HepG2 (cell line): ENCODE measurements around the gene CCDC136. TPM values are rescaled to one million over a fixed set of nuclear protein-coding genes. Genes with fewer than 3 reads are reported as not detected.
A peak's percentile ranks its signal among the peaks of the same experiment; 100 is the strongest.

Experiments
- HNF4G ChIP-seq, 2 experiments: sonication (generic) in 1 of 2; formaldehyde crosslinking in 1 of 2; IDR thresholded peaks; 2 replicates each; pipeline versions ENCODE4 v1.4.0 to v1.6.1; 2011 to 2020; ENCODE audit warnings: borderline replicate concordance in 2 of 2, low read depth in 2 of 2, mild to moderate bottlenecking in 2 of 2, low read length in 1 of 2, missing genetic modification reagents in 1 of 2, moderate library complexity in 1 of 2
- JUND ChIP-seq: sonication (generic); formaldehyde crosslinking; IDR thresholded peaks from 2 replicates; pipeline ENCODE4 v1.8.0; 2022; ENCODE audit warnings: mild to moderate bottlenecking, missing genetic modification reagents
- KDM6A ChIP-seq: IDR thresholded peaks from 2 replicates; pipeline ENCODE4 v1.6.1; 2016; ENCODE audit warnings: low read depth
- KLF6 ChIP-seq: IDR thresholded peaks from 2 replicates; pipeline ENCODE4 v1.8.0; 2016; ENCODE audit warnings: missing biosample characterization, missing genetic modification reagents
- MAFK ChIP-seq, 2 experiments: IDR thresholded peaks in 1 of 2; conservative IDR thresholded peaks in 1 of 2; 2 replicates each; pipeline ENCODE4 v1.6.1; 2011; ENCODE audit warnings: improper control_type of control experiment in 2 of 2, low read length in 2 of 2
- NCOA2 ChIP-seq: sonication (generic); formaldehyde crosslinking; IDR thresholded peaks from 2 replicates; pipeline ENCODE4 v1.8.0; 2022; ENCODE audit warnings: inconsistent platforms
- NCOA5 ChIP-seq: sonication (generic); formaldehyde crosslinking; IDR thresholded peaks from 2 replicates; pipeline ENCODE4 v1.4.0; 2020; ENCODE audit warnings: missing genetic modification reagents
- PHF20 ChIP-seq: sonication (generic); formaldehyde crosslinking; IDR thresholded peaks from 2 replicates; pipeline ENCODE4 v1.5.0; 2020; ENCODE audit warnings: mild to moderate bottlenecking, missing genetic modification reagents
- RFXANK ChIP-seq: IDR thresholded peaks from 2 replicates; pipeline ENCODE4 v1.6.1; 2016
- SCMH1 ChIP-seq: sonication (generic); formaldehyde crosslinking; IDR thresholded peaks from 2 replicates; pipeline ENCODE4 v1.9.0; 2021; ENCODE audit warnings: missing genetic modification reagents, mild to moderate bottlenecking, borderline replicate concordance
- SETDB1 ChIP-seq: sonication (generic); formaldehyde crosslinking; IDR thresholded peaks from 2 replicates; pipeline ENCODE4 v1.5.1; 2020; ENCODE audit warnings: missing genetic modification reagents, mild to moderate bottlenecking, borderline replicate concordance
- SKI ChIP-seq: fragments of 450-650 bp; IDR thresholded peaks from one replicate; pipeline ENCODE4 v1.6.1; 2018; ENCODE audit warnings: mild to moderate bottlenecking; ENCODE audit not compliant: partially characterized antibody
- SMARCE1 ChIP-seq: fragments of 450-650 bp; IDR thresholded peaks from 2 replicates; pipeline ENCODE4 v1.6.1; 2017; ENCODE audit warnings: borderline replicate concordance
- SNAPC2 ChIP-seq: sonication (generic); formaldehyde crosslinking; IDR thresholded peaks from 2 replicates; pipeline ENCODE4 v1.8.1; 2022; ENCODE audit warnings: mild to moderate bottlenecking, missing genetic modification reagents
- ZEB1 ChIP-seq: IDR thresholded peaks from 2 replicates; pipeline ENCODE4 v1.6.1; 2012; ENCODE audit warnings: mild to moderate bottlenecking, low read depth, inconsistent platforms; ENCODE audit not compliant: insufficient replicate concordance
- ZFP91 ChIP-seq: sonication (generic); formaldehyde crosslinking; IDR thresholded peaks from 2 replicates; pipeline ENCODE4 v1.9.0; 2022; ENCODE audit warnings: missing genetic modification reagents, mild to moderate bottlenecking, borderline replicate concordance
- ZFX ChIP-seq: sonication (generic); formaldehyde crosslinking; IDR thresholded peaks from 2 replicates; pipeline ENCODE4 v1.4.0; 2020; ENCODE audit warnings: mild to moderate bottlenecking, low read depth, missing genetic modification reagents, moderate library complexity
- ZNF225 ChIP-seq: sonication (generic); formaldehyde crosslinking; IDR thresholded peaks from 2 replicates; pipeline ENCODE4 v1.4.0; 2020; ENCODE audit warnings: mild to moderate bottlenecking, missing genetic modification reagents
- ZNF33B ChIP-seq: sonication (generic); formaldehyde crosslinking; IDR thresholded peaks from 2 replicates; pipeline ENCODE4 v1.5.1; 2020; ENCODE audit warnings: mild to moderate bottlenecking, missing genetic modification reagents
- ZNF546 ChIP-seq: sonication (generic); formaldehyde crosslinking; conservative IDR thresholded peaks from 2 replicates; pipeline ENCODE4 v1.8.1; 2023; ENCODE audit warnings: mild to moderate bottlenecking, missing genetic modification reagents
- ZNF607 ChIP-seq: sonication (generic); formaldehyde crosslinking; IDR thresholded peaks from 2 replicates; pipeline ENCODE4 v1.5.1; 2020; ENCODE audit warnings: missing genetic modification reagents, mild to moderate bottlenecking, borderline replicate concordance
- ZNF660 ChIP-seq: sonication (generic); formaldehyde crosslinking; IDR thresholded peaks from 2 replicates; pipeline ENCODE4 v1.5.1; 2020; ENCODE audit warnings: mild to moderate bottlenecking, low read depth, missing genetic modification reagents, borderline replicate concordance
- ZNF747 ChIP-seq: sonication (generic); formaldehyde crosslinking; IDR thresholded peaks from 2 replicates; pipeline ENCODE4 v1.8.1; 2023; ENCODE audit warnings: missing genetic modification reagents, mild to moderate bottlenecking, borderline replicate concordance
- polyA plus RNA-seq, 8 experiments: library from polyadenylated mRNA; depleted of rRNA in 3 of 8; stranded (reverse) in 7 of 8; unstranded in 1 of 8; fragments of >200 nt; fragmentation: Illumina TruSeq in 4 of 8; extraction: Trizol in 4 of 8; gene quantifications; 2 replicates each; pipeline versions ENCODE4 v1.2.1 to v1.2.3, GENCODE V29; 2011 to 2016; ENCODE audit warnings: low read depth in 4 of 8, missing spikeins in 1 of 8, mixed read lengths in 1 of 8; ENCODE audit not compliant: insufficient read depth in 1 of 8
- total RNA-seq, 5 experiments: library from RNA; depleted of rRNA; stranded (reverse); fragments of >200 nt; fragmentation: Illumina TruSeq; extraction: Trizol; gene quantifications; 2 replicates each; pipeline ENCODE4 v1.2.3, GENCODE V29; 2016; ENCODE audit warnings: low read depth in 1 of 5
- TF ChIP-seq, protein P1 (sequence below): IDR thresholded peaks from 2 replicates; pipeline ENCODE4 v1.6.1; 2018; ENCODE audit warnings: missing genetic modification reagents
- TF ChIP-seq, protein P2 (sequence below): sonication (generic); formaldehyde crosslinking; IDR thresholded peaks from 2 replicates; pipeline ENCODE4 v1.4.0; 2020; ENCODE audit warnings: missing genetic modification reagents, mild to moderate bottlenecking, borderline replicate concordance

The CCDC136 gene
- total and polyA plus RNA-seq, 2 of the 13 experiments (the other 11 are each of a cell fraction or from before 2014, with no cell fraction given): 0.04 to 0.38 TPM

DNA sequence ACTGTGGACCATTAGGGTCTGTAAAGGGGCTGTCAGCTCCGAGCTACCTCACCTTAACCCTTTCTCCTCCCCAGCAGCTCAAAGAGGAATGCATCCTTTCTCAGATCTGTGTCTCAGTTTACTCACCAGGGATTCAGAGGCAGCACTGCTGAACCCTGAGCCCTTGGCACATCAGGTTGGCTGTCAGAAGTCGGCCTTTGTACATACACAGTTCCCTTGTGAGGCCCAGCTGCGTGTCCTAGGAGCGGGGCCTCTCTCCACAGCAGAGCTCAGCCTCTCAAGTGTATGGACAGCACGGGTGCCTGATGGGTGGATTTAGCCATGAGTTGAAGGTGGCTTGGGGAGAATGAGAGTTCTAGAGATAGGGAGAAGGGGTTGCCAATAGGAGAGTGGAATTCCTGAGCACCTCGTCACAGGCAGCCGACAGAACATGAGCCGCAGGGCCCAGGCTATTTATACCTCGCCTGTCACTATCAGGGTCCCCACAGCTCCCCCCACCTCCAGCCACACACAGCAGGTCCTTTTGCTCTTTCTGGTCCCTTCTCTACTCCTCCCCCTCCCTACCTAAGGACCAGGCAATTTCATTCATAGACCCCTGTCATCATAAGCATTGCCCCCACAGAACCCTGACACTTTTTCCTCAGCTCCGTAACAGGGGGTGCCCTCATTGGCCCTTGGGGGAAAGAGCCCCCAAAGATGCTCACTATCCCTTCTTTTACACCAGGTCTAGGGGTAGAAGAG is 36.4 kb downstream of the CCDC136 start (continued):
- TF ChIP-seq, protein P1, sequence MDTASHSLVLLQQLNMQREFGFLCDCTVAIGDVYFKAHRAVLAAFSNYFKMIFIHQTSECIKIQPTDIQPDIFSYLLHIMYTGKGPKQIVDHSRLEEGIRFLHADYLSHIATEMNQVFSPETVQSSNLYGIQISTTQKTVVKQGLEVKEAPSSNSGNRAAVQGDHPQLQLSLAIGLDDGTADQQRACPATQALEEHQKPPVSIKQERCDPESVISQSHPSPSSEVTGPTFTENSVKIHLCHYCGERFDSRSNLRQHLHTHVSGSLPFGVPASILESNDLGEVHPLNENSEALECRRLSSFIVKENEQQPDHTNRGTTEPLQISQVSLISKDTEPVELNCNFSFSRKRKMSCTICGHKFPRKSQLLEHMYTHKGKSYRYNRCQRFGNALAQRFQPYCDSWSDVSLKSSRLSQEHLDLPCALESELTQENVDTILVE (CRISPR knock-in tag): no peak
- TF ChIP-seq ZFX (CRISPR knock-in tag) (peak; percentile 60), SCMH1 (no peak), KDM6A (0 out of 2 replicates have a peak, but pooled peaks have one; percentile 51), NCOA2 (CRISPR knock-in tag) (no peak), ZNF660 (CRISPR knock-in tag) (no peak), SETDB1 (CRISPR knock-in tag) (no peak), PHF20 (no peak), ZNF546 (CRISPR knock-in tag) (no peak), RFXANK (no peak), ZNF33B (CRISPR knock-in tag) (no peak), ZEB1 (no peak), SMARCE1 (no peak), ZFP91 (CRISPR knock-in tag) (peak; percentile 17; the same call in 1 of the 2 replicates), KLF6 (CRISPR knock-in tag) (no peak), ZNF747 (CRISPR knock-in tag) (no peak), ZNF607 (CRISPR knock-in tag) (no peak), HNF4G (IDR thresholded peaks at IDR 0.05; ENCODE audit: borderline replicate concordance, low read depth, low read length) (peak; percentile 61), HNF4G (CRISPR knock-in tag; IDR thresholded peaks at IDR 0.05; ENCODE audit: borderline replicate concordance, low read depth) (no peak), MAFK (conservative IDR thresholded peaks at IDR 0.05 in 1 of 2, IDR thresholded peaks at IDR 0.05 in 1 of 2; ENCODE audit: low read length in 2 of 2) (no peak), ZNF225 (no peak), NCOA5 (CRISPR knock-in tag) (no peak), JUND (CRISPR knock-in tag) (no peak), SNAPC2 (CRISPR knock-in tag) (0 out of 2 replicates have a peak, but pooled peaks have one; percentile 31), SKI (no peak)
- TF ChIP-seq, protein P2, sequence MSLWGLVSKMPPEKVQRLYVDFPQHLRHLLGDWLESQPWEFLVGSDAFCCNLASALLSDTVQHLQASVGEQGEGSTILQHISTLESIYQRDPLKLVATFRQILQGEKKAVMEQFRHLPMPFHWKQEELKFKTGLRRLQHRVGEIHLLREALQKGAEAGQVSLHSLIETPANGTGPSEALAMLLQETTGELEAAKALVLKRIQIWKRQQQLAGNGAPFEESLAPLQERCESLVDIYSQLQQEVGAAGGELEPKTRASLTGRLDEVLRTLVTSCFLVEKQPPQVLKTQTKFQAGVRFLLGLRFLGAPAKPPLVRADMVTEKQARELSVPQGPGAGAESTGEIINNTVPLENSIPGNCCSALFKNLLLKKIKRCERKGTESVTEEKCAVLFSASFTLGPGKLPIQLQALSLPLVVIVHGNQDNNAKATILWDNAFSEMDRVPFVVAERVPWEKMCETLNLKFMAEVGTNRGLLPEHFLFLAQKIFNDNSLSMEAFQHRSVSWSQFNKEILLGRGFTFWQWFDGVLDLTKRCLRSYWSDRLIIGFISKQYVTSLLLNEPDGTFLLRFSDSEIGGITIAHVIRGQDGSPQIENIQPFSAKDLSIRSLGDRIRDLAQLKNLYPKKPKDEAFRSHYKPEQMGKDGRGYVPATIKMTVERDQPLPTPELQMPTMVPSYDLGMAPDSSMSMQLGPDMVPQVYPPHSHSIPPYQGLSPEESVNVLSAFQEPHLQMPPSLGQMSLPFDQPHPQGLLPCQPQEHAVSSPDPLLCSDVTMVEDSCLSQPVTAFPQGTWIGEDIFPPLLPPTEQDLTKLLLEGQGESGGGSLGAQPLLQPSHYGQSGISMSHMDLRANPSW (CRISPR knock-in tag): no peak
